ENCODE results near the gene PLXNA3. TPM values are rescaled to one million over a fixed set of nuclear protein-coding genes. Genes with fewer than 3 reads are reported as not detected.

PLXNA3 gene
- total and polyA plus RNA-seq, 12 donors = 2.1 to 83.6 (median 24.8) TPM

DNA sequence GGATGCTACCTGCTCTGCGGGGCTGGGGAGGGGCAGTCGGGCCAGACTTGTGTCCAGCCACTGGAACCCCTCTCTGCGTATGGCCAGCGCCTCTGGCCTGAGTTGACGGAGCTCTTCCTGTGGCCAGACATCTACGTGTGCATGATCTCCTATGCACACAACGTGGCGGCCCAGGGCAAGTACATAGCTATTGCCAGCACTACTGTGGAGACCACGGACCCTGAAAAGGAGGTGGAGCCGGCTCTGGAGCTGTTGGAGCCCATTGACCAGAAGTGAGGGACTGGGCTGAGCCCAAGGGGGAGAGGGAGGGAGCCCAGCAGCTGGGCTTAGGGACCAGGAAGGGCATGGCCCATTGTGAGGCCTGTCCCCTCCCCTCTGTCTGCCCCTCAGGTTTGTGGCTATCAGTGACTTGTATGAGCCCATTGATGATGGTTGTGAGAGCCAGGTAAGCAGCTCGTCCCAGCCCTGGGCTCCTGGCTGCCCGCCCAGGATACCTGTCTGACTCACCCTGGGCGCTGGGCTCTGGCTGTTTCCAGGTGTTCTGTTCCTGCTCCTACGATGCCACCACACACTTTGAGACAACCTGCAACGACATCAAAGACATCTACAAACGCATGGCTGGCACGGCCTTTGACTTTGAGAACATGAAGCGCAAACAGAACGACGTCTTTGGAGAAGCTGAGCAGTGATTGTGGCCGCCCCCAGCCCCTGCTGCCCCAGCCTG is 15.9 kb upstream of the PLXNA3 start:
- peaks cover 0 to 22% of the 10 kb centered on the region in 2 donors for H3K4me1 ChIP-seq (replicated peaks in 1 of 2)

DNA sequence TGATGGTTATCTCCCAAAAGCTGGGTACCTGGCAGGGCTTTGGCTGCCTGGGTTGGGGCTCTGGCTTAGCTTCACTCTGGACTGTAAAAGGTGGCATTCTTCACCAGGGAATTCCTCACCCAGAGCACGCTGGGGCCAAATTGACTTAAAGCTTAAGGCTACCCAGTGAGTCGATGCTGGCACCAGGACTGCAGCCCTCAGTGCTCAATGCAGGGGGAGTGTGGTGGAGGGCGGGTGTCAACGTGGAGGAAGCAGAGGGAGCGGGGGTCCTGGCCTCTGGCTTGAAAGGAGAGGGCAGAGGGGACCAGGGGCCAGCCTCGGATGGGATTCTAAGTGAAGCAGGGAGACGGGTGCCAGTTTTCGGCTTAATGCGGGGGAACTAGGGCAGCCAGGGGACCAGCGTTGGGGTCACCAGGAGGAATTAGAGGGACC is 14.6 kb upstream of the PLXNA3 start:
- peaks cover 0 to 42% of the 10 kb centered on the region in 2 donors for H3K36me3 ChIP-seq (replicated peaks in 1 of 2)
- H3K27me3 ChIP-seq = no peaks in the 10 kb centered on the region
- peak overlapping the region in 4 of 5 donors; percentile 75 to 92 (median 82) for H3K27ac ChIP-seq
- DNase-seq = no peak
- intact Hi-C loops (cut with DNase I) = no loop called here
- TF ChIP-seq, protein P1, sequence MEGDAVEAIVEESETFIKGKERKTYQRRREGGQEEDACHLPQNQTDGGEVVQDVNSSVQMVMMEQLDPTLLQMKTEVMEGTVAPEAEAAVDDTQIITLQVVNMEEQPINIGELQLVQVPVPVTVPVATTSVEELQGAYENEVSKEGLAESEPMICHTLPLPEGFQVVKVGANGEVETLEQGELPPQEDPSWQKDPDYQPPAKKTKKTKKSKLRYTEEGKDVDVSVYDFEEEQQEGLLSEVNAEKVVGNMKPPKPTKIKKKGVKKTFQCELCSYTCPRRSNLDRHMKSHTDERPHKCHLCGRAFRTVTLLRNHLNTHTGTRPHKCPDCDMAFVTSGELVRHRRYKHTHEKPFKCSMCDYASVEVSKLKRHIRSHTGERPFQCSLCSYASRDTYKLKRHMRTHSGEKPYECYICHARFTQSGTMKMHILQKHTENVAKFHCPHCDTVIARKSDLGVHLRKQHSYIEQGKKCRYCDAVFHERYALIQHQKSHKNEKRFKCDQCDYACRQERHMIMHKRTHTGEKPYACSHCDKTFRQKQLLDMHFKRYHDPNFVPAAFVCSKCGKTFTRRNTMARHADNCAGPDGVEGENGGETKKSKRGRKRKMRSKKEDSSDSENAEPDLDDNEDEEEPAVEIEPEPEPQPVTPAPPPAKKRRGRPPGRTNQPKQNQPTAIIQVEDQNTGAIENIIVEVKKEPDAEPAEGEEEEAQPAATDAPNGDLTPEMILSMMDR (IDR thresholded peaks at IDR 0.05) = no peak
- TF ChIP-seq POLR2A (IDR thresholded peaks at IDR 0.05) = no peak
- 0 to 41% (median 23%) methylated on average over 2 to 10 of the region's 10 CpGs for WGBS, 4 donors
- H3K4me1 ChIP-seq (replicated peaks in 1 of 2) = peaks cover 0 to 18% of the 10 kb centered on the region in 2 donors
- H3K4me3 ChIP-seq = peak overlapping the region in 1 of 4 donors; percentile 65
- no peaks in the 10 kb centered on the region for H3K9me3 ChIP-seq (replicated peaks in 1 of 3)

More for the DNA sequence above, 15.9 kb upstream of the PLXNA3 start:
- intact Hi-C loops (cut with DNase I) = no loop called here
- Histone ChIP-seq H3K27ac (no peak overlapping the region), H3K4me3 (no peak overlapping the region), H3K9me3 (replicated peaks in 1 of 3) (no peaks in the 10 kb centered on the region), H3K36me3 (replicated peaks in 1 of 2) (peaks cover 0 to 38% of the 10 kb centered on the region in 2 donors), H3K27me3 (no peaks in the 10 kb centered on the region)
- no peak for TF ChIP-seq POLR2A (IDR thresholded peaks at IDR 0.05)
- TF ChIP-seq, protein P1 (IDR thresholded peaks at IDR 0.05) = no peak
- WGBS, 4 donors = 77 to 84% (median 82%) methylated on average over 8 to 21 of the region's 21 CpGs
- no peak for DNase-seq

DNA sequence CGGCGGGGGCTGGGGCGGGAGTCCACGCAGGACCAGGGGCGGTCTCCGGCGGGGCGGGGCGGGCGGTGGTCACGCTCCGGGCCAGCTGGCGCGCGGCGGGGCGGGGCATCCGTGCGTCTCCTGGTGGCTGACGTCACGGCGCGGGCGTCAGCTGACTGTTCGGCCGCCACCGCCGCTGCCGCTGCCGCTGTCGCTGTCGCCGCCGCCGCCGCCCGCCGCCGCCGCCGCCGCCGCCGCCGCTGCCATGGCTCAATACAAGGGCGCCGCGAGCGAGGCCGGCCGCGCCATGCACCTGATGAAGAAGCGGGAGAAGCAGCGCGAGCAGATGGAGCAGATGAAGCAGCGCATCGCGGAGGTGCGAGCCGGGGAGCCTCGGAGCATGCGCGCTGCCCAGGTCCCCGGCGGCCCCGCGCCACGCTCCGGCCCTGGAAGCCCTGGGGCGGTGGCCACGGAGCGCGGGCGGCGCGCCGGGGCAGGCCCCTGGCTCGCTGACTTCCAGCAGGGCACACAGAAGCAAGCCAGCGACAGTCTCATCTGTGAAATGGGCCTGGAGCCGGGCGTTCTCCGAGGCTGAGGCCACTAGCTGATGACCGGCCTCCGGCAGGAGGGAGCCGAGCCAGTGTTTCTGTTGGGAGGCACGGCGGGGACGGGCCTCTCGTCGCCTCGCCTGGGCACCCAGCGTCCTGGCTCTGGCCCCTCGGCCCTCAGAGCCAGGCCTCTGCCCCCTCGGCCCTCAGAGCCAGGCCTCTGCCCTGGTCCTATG is 13.9 kb upstream of the PLXNA3 start, which contains the start of gene FAM50A:
Gene FAM50A (plus strand): TSS at position 150 of the 763 bp plus-strand sequence. CDS start 95 bp downstream, at position 245.
- peak; percentile 68 to 87 (median 80) for DNase-seq
- intact Hi-C loops (cut with DNase I) = no loop called here

More for the DNA sequence above, 13.9 kb upstream of the PLXNA3 start, which contains the start of gene FAM50A:
- H3K4me3 ChIP-seq = peak within 1 kb of the TSS in 3 of 4 donors; percentile 24 to 65 (median 56)
- H3K27me3 ChIP-seq = no peaks in the 10 kb centered on the region
- TF ChIP-seq, protein P1 (IDR thresholded peaks at IDR 0.05) = peak in 2 of 6 experiments; percentile 10 to 23
- TF ChIP-seq POLR2A (IDR thresholded peaks at IDR 0.05) = peak; percentile 52 to 61
- 1 to 45% (median 23%) methylated on average over 13 to 70 of the region's 94 CpGs; no CpG with 5 or more reads in 1 of the 4 donors for whole genome bisulfite sequencing, 4 donors
- peak within 1 kb of the TSS in 4 of 5 donors; percentile 75 to 92 (median 82) for H3K27ac ChIP-seq
- peaks cover 0 to 15% of the 10 kb centered on the region in 2 donors for H3K4me1 ChIP-seq (replicated peaks in 1 of 2)
- H3K9me3 ChIP-seq (replicated peaks in 1 of 3) = no peaks in the 10 kb centered on the region
- H3K36me3 ChIP-seq (replicated peaks in 1 of 2) = peaks cover 0 to 45% of the 10 kb centered on the region in 2 donors

All from adrenal gland (tissue), 12 donors.